ENCODE data around the gene HLA-DPA1.

The HLA-DPA1 gene

GRCh38 chr6:33061987-33062386 is 11.5 kb downstream of the HLA-DPA1 start:
- DNase-seq, result peak in 1 of 5 donors; percentile 32

- DNase-seq, result no peak
Observed at GRCh38 chr6:33057222-33058150, 16.0 kb downstream of the HLA-DPA1 start.

GRCh38 chr6:33053230-33053629 is 20.2 kb downstream of the HLA-DPA1 start:
- no peak for DNase-seq

- DNase-seq, result no peak
Observed at GRCh38 chr6:33052627-33053026, 20.8 kb downstream of the HLA-DPA1 start.

GRCh38 chr6:33050014-33050810 is 23.2 kb downstream of the HLA-DPA1 start:
- DNase-seq, result no peak

GRCh38 chr6:33049323-33050013 is 24.0 kb downstream of the HLA-DPA1 start:
- no peak for DNase-seq

- DNase-seq, result no peak
Observed at GRCh38 chr6:33040157-33040556, 33.3 kb downstream of the HLA-DPA1 start.

- no peak for DNase-seq
Observed at GRCh38 chr6:33036535-33036934, 36.9 kb downstream of the HLA-DPA1 start.

- no peak for DNase-seq
Observed at GRCh38 chr6:33034554-33034953, 38.9 kb downstream of the HLA-DPA1 start.

GRCh38 chr6:33030245-33030644 is 43.2 kb downstream of the HLA-DPA1 start:
- no peak for DNase-seq

- DNase-seq, result peak in 1 of 5 donors; percentile 83
Observed at GRCh38 chr6:33029328-33030184, 43.9 kb downstream of the HLA-DPA1 start.

- no peak for DNase-seq
Observed at GRCh38 chr6:33028220-33028849, 45.1 kb downstream of the HLA-DPA1 start.

GRCh38 chr6:33024521-33024920 is 48.9 kb downstream of the HLA-DPA1 start:
- no peak for DNase-seq

- no peak for DNase-seq
Observed at GRCh38 chr6:33023536-33023935, 49.9 kb downstream of the HLA-DPA1 start.

GRCh38 chr6:33021917-33022316 is 51.5 kb downstream of the HLA-DPA1 start:
- no peak for DNase-seq

GRCh38 chr6:33019372-33019771 is 54.1 kb downstream of the HLA-DPA1 start:
- no peak for DNase-seq

GRCh38 chr6:33018904-33019303 is 54.5 kb downstream of the HLA-DPA1 start:
- DNase-seq, result peak in 2 of 5 donors; percentile 14 to 73

- no peak for DNase-seq
Observed at GRCh38 chr6:33018418-33018817, 55.0 kb downstream of the HLA-DPA1 start.

GRCh38 chr6:33017694-33018353 is 55.6 kb downstream of the HLA-DPA1 start:
- DNase-seq, result no peak

- no peak for DNase-seq
Observed at GRCh38 chr6:33017018-33017417, 56.4 kb downstream of the HLA-DPA1 start.

- DNase-seq, result no peak
Observed at GRCh38 chr6:33015798-33016197, 57.7 kb downstream of the HLA-DPA1 start.

Measured in T-helper 1 cell (primary cell).